CD4-positive, alpha-beta T cell treated with Interferon alpha-2 for 1 hour (primary cell): Measurements from ENCODE around the gene OR8J1.
"Not testable (repeated sequence)": the region's sequence is repeated elsewhere in the genome, so short reads cannot be mapped to it uniquely, and the experiment has no call there.

Experiments used
- DNase-seq, 2 donors: peaks; one replicate each; pipeline ENCODE4 v3.0.0-alpha.2; 2020 to 2022

The OR8J1 gene

GRCh38 chr11:56353991-56354390 is at the start of gene OR8J1:
TSS of gene OR8J1 (plus strand) at chr11:56354291. CDS start at chr11:56360247, 5,956 bp downstream.
- no peak for DNase-seq

DNA sequence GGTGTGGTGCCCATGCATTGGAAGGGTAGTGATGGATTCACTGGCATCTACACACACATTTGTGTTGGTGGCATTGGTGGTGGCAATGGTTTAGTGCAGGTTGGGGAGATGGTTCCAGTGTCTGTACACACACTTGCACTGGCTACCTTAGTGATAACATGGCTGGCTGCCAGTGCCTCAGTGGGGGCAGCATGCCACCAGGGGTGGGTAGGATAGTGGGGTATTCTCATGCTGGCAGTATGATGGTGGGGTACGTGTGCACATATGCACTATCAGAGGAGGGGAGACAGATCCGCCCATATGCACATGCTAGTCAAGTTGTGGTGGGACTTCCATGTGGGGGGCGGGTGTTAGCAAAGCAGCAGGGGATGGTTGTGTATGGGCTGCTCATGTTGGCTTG is 46.3 kb upstream of the OR8J1 start:
- DNase-seq = no peak

GRCh38 chr11:56314844-56315243 is 39.2 kb upstream of the OR8J1 start, which contains the start of gene OR8K3:
TSS of gene OR8K3 (plus strand) at chr11:56315144. CDS start at chr11:56318307, 3,163 bp downstream.
- no peak for DNase-seq

DNA sequence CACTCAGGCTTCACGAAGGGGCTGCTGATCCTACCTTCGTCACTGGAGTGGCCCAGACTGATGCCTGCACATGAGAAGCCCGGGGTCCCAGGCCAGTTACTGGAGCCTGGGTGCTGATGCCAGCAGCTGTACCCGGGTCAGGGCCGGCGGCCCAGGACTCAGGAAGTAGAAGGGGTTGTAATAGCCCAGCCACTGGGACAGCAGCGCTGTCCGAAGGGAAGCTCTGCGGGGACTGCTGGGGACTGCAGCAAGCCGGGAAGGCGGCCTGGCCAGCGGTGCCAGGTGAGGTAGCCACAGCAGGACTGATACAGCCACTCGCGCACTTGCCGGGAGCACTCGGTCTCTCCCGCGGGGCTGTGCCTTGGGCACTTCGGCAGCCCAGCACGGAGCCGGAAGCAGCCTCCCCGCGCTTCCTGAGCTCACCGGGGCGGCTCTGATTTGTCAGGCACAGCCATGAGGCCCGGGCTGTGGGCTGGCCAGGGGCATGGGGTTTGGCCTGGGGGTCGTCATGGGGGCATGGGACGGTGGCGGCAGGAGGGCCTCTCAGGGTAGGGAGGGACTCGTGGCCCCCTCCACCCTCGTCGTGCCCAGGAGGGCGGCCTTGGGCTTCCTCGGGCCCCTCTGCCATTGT is 22.1 kb upstream of the OR8J1 start:
- no peak for DNase-seq

- DNase-seq = no peak
These were observed 20.9 kb upstream of the OR8J1 start for GRCh38 chr11:56333156-56333555.

- DNase-seq = no peak
These were observed 13.8 kb upstream of the OR8J1 start for GRCh38 chr11:56340289-56340688.

DNA sequence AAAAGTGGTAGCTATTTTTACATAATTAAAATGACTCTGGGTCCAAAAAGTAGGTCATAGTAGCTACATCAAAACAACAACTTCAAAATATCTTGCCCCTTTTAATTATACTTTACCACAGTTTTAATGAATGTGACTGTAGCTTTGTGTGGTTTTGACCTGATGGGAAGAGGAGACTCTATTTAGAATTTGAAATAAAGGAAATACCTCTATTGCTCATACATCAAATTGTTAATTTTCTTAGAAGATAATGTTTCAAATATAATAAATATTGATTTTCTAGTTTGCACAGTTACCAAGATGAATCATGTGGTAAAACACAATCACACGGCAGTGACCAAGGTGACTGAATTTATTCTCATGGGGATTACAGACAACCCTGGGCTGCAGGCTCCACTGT is 8.4 kb upstream of the OR8J1 start, which contains the start of gene OR8K1:
TSS of gene OR8K1 (plus strand) at position 301 of the 400 bp plus-strand sequence. CDS start at position 301, 0 bp downstream.
- no peak for DNase-seq

GRCh38 chr11:56375324-56375723 is 21.2 kb downstream of the OR8J1 start, which contains the start of gene OR8U1:
TSS of gene OR8U1 (plus strand) at chr11:56375624. CDS start at chr11:56375624, 0 bp downstream.
- no peak for DNase-seq

- no peak for DNase-seq
These were observed 26.0 kb downstream of the OR8J1 start for GRCh38 chr11:56380120-56380519.

DNA sequence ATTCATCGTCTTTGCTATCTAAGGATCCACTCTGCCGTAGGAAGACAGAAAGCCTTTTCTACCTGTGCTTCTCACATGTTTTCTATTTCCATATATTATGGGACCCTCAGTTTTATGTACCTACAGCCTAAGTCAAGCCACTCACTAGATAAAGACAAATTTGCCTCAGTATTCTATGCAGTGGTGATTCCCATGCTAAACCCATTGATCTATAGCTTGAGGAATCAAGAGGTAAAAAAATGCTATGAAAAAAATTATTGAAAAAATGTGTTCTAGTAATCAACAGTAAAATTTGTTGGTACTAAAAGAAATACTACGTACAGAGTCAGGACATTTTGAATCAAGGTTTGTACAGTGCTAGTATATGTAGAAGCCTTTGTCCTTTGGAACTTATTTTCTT is 40.3 kb downstream of the OR8J1 start:
- DNase-seq = no peak

DNA sequence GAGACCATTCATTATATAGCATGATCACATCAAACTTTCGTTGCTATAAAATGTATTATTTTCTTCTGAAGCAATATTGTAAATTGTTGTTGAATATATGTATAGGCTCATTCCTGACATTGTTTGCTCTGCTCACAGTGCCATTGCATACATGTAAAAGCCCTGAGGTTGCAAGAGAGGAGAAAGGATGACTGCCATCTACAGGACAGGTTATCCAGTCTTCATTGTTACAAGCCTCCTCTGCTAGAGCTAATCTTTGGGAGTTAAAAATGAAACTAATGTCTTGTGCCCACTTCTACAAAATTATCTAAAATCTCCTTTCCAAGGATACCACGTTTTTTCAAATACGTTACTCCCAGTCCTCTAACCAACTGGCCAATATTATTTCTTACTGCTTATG is 42.0 kb downstream of the OR8J1 start:
- no peak for DNase-seq

DNA sequence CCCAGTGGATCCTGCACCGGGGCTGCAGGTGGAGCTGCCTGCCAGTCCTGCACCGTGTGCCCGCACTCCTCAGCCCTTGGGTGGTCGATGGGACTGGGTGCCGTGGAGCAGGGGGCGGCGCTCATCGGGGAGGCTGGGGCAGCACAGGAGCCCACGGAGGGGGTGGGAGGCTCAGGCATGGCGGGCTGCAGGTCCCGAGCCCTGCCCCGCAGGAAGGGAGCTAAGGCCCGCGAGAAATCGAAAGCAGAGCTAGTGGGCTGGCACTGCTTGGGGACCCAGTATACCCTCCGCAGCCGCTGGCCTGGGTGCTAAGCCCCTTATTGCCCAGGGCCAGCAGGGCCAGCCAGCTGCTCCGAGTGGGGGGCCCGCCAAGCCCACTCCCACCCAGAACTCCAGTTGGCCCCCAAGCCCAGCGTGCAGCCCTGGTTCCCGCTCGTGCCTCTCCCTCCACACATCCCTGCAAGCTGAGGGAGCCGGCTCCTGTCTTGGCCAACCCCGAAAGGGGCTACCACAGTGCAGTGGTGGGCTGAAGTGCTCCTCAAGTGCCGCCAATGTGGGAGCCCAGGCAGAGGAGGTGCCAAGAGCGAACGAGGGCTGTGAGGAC is 47.9 kb downstream of the OR8J1 start:
- not testable (repeated sequence) for DNase-seq

DNA sequence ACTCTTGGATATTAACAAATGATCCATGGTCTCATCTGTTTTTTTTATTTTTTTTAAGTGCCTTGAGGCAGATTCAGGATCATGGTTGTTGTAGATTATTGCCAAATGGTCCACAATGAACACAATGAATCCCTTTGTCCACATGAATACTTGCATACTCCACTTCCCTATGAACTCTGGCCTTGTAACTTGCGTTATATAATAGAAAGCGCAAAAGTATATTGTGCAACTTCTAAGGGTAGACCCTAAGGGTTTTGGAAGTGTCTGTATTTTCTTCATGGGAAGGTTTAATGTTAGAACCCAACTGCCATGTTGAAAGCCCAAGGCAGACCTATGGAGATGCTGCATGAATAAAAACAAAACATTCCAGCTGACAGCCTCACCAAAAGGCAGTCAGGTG is 50.3 kb downstream of the OR8J1 start:
- no peak for DNase-seq

DNA sequence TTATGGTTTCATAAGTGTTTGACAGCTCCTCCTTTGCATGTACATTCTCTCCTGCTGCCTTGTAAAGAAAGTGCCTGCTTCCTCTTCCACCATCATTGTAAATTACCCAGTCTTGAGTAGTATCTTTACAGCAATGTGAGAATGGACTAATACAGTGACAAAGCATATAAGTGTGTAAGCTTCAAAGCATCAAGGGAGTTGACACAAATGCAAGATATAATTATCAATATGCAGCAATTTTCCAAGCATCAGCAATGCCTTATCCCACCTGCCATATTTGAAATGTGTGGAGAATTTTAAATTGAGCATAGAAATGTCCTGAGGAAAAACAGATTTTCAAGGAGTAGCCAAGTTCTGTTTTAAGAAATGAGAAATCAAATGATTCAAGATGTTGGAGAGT is 56.7 kb downstream of the OR8J1 start:
- no peak for DNase-seq
